HEK293T (cell line): ENCODE results near the gene S1PR2.
"Not testable (repeated sequence)": the region's sequence is repeated elsewhere in the genome, so short reads cannot be mapped to it uniquely, and the experiment has no call there.

Experiments
- CTCF ChIA-PET: fragments of 350-600 bp; formaldehyde crosslinking; extraction: SDS; loops from one replicate; lab custom pipeline; 2021; ENCODE audit warnings: antibody characterized with exemption, inconsistent platforms; lab: Yijun Ruan, JAX
- POLR2A ChIA-PET: fragments of 350-600 bp; formaldehyde crosslinking; extraction: SDS; loops from one replicate; lab custom pipeline; 2020; ENCODE audit warnings: antibody characterized with exemption, inconsistent platforms; lab: Yijun Ruan, JAX
- DNase-seq: peaks from one replicate; pipeline ENCODE4 v3.0.0; 2012; ENCODE audit warnings: mixed read lengths; ENCODE audit errors: extremely low spot score
- ARNT ChIP-seq: fragments of 450-650 bp; IDR thresholded peaks from 2 replicates; pipeline ENCODE4 v1.6.1; 2017; ENCODE audit warnings: mild to moderate bottlenecking
- BHLHE40 ChIP-seq: fragments of 450-650 bp; IDR thresholded peaks from 2 replicates; pipeline ENCODE4 v1.6.1; 2016; ENCODE audit warnings: mild to moderate bottlenecking, moderate library complexity, borderline replicate concordance
- CTBP1 ChIP-seq: fragments of 450-650 bp; IDR thresholded peaks from 2 replicates; pipeline ENCODE4 v1.6.1; 2016; ENCODE audit warnings: borderline replicate concordance
- ELF4 ChIP-seq: fragments of 450-650 bp; IDR thresholded peaks from 2 replicates; pipeline ENCODE4 v1.6.1; 2017; ENCODE audit warnings: antibody characterized with exemption
- FOXA1 ChIP-seq: fragments of 450-650 bp; IDR thresholded peaks from 2 replicates; pipeline ENCODE4 v1.6.1; 2016; ENCODE audit warnings: mild to moderate bottlenecking
- FOXK2 ChIP-seq: fragments of 450-650 bp; IDR thresholded peaks from 2 replicates; pipeline ENCODE4 v1.6.1; 2016; ENCODE audit warnings: mild to moderate bottlenecking
- FOXM1 ChIP-seq: fragments of 450-650 bp; IDR thresholded peaks from 2 replicates; pipeline ENCODE4 v1.6.1; 2017; ENCODE audit warnings: mild to moderate bottlenecking, borderline replicate concordance
- HDGF ChIP-seq: fragments of 450-650 bp; IDR thresholded peaks from 2 replicates; pipeline ENCODE4 v1.6.1; 2017; ENCODE audit warnings: antibody characterized with exemption, borderline replicate concordance
- L3MBTL2 ChIP-seq: fragments of 450-650 bp; conservative IDR thresholded peaks from 2 replicates; pipeline ENCODE4 v1.6.1; 2016; ENCODE audit warnings: mild to moderate bottlenecking
- LEF1 ChIP-seq: fragments of 450-650 bp; IDR thresholded peaks from 2 replicates; pipeline ENCODE4 v1.6.1; 2017; ENCODE audit warnings: mild to moderate bottlenecking, borderline replicate concordance
- NFRKB ChIP-seq: fragments of 450-650 bp; IDR thresholded peaks from 2 replicates; pipeline ENCODE4 v1.6.1; 2016; ENCODE audit warnings: mild to moderate bottlenecking, moderate library complexity
- SP1 ChIP-seq: fragments of 450-650 bp; IDR thresholded peaks from 2 replicates; pipeline ENCODE4 v1.6.1; 2017
- SUZ12 ChIP-seq: fragments of 450-650 bp; IDR thresholded peaks from 2 replicates; pipeline ENCODE4 v1.6.1; 2016; ENCODE audit warnings: mild to moderate bottlenecking
- TARDBP ChIP-seq: fragments of 450-650 bp; IDR thresholded peaks from 2 replicates; pipeline ENCODE4 v1.6.1; 2016
- ZNF384 ChIP-seq: fragments of 450-650 bp; IDR thresholded peaks from 2 replicates; pipeline ENCODE4 v1.6.1; 2016
- TF ChIP-seq, protein P1 (sequence below): fragments of 450-650 bp; IDR thresholded peaks from 2 replicates; pipeline ENCODE4 v1.6.1; 2016

Gene S1PR2

DNA sequence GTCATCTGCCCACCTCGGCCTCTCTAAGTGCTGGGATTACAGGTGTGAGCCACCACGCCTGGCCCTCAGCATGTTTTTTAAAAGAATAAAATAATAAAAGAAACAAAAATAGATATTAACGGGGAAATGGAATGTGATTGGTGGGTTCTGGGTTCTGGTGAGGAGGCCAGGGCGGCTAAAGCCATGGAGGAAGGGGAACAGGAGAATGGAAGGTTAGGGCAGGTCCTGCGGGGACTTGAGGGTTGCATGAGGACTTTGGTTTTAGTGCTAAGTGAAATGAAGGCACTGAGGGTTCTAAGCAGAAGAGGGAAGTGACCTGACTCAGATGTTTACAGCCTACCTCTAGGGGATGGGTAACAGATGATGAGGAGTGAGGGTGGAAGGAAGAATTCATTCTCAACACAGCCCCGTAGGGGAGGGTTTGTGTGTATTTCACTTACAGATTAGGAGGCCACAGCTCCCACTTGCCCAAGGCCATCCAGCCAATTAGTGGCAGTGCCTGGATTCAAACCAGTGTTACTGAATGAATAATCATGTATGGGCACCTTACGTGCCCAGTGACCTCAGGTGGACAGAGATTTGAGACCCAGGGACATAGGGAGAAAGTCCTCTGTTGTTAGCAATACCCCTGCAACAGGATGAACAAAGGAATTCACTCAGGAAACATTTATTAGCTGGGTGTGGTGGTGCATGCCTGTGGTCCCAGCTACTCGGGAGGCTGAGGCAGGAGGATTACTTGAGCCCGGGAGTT, 14.2 kb upstream of the S1PR2 start:
- POLR2A ChIA-PET, result interaction anchor here (1.1 kb wide), 1 partner anchor 88 kb away, joined by 3 read pairs; the partner anchor contains the start of gene RAVER1
- no peak for TF ChIP-seq HDGF
- TF ChIP-seq FOXM1, result no peak
- TF ChIP-seq ZNF384, result no peak
- no peak for TF ChIP-seq CTBP1
- TF ChIP-seq LEF1, result no peak
- no peak for TF ChIP-seq NFRKB
- no peak for TF ChIP-seq BHLHE40
- no peak for TF ChIP-seq SUZ12
- TF ChIP-seq FOXK2, result no peak
- TF ChIP-seq, protein P1, sequence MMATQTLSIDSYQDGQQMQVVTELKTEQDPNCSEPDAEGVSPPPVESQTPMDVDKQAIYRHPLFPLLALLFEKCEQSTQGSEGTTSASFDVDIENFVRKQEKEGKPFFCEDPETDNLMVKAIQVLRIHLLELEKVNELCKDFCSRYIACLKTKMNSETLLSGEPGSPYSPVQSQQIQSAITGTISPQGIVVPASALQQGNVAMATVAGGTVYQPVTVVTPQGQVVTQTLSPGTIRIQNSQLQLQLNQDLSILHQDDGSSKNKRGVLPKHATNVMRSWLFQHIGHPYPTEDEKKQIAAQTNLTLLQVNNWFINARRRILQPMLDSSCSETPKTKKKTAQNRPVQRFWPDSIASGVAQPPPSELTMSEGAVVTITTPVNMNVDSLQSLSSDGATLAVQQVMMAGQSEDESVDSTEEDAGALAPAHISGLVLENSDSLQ, result no peak
- TF ChIP-seq L3MBTL2, result no peak

GRCh38 chr19:10243606-10244005, 12.5 kb upstream of the S1PR2 start:
- no peak for DNase-seq
- no peak for TF ChIP-seq NFRKB
- no peak for TF ChIP-seq TARDBP
- no peak for TF ChIP-seq HDGF
- TF ChIP-seq CTBP1, result no peak
- no peak for TF ChIP-seq FOXM1
- no peak for TF ChIP-seq ELF4
- TF ChIP-seq FOXA1, result no peak
- TF ChIP-seq ARNT, result no peak
- no peak for TF ChIP-seq ZNF384
- TF ChIP-seq LEF1, result no peak
- TF ChIP-seq, protein P1, result no peak
- TF ChIP-seq SUZ12, result no peak
- no peak for TF ChIP-seq SP1
- no peak for TF ChIP-seq L3MBTL2
- no peak for TF ChIP-seq BHLHE40
- TF ChIP-seq FOXK2, result no peak
- CTCF ChIA-PET, result no interaction called here
- POLR2A ChIA-PET, result no interaction called here

More for the DNA sequence above, 14.2 kb upstream of the S1PR2 start:
- DNase-seq, result no peak
- CTCF ChIA-PET, result interaction anchor here (0.7 kb wide), 1 partner anchor 619 kb away, joined by 4 read pairs; no protein-coding TSS in a partner anchor

- CTCF ChIA-PET, result not testable (repeated sequence)
These were observed 10.8 kb upstream of the S1PR2 start for GRCh38 chr19:10241826-10242449.

GRCh38 chr19:10238172-10238783, 7.1 kb upstream of the S1PR2 start:
- POLR2A ChIA-PET, result no interaction called here
- CTCF ChIA-PET, result interaction anchor here (1.7 kb wide), 1 partner anchor 10 kb away, joined by 6 read pairs; no protein-coding TSS in a partner anchor
- no peak for TF ChIP-seq ZNF384
- TF ChIP-seq SP1, result no peak
- TF ChIP-seq SUZ12, result no peak
- TF ChIP-seq, protein P1, result no peak
- no peak for DNase-seq

More at GRCh38 chr19:10241826-10242449, 10.8 kb upstream of the S1PR2 start:
- POLR2A ChIA-PET, result interaction anchor here (1.5 kb wide), 1 partner anchor 11 kb away, joined by 5 read pairs; the partner anchor contains the start of gene S1PR2
- not testable (repeated sequence) for DNase-seq

- no peak for TF ChIP-seq ELF4
- CTCF ChIA-PET, result no interaction called here
- POLR2A ChIA-PET, result no interaction called here
- DNase-seq, result no peak
These were observed 6.6 kb upstream of the S1PR2 start for GRCh38 chr19:10237702-10238101.

GRCh38 chr19:10235409-10235808, 4.3 kb upstream of the S1PR2 start:
- not testable (repeated sequence) for DNase-seq
- ChIA-PET POLR2A (interaction anchor here (1.1 kb wide), 1 partner anchor 41 kb away, joined by 3 read pairs; the partner anchor contains the start of gene DNMT1), CTCF (interaction anchor here (0.7 kb wide), 1 partner anchor 15 kb away, joined by 3 read pairs; no protein-coding TSS in a partner anchor)
